ENCODE results near the gene RTTN.
A peak's percentile ranks its signal among the peaks of the same experiment; 100 is the strongest.
"Not testable (repeated sequence)": the region's sequence is repeated elsewhere in the genome, so short reads cannot be mapped to it uniquely, and the experiment has no call there.

Gene RTTN

GRCh38 chr18:70149616-70150301 lies 55.7 kb downstream of the RTTN start:
- DNase-seq (ENCODE audit: low read depth) = no peak

- DNase-seq (ENCODE audit: low read depth) = no peak
Observed at GRCh38 chr18:70149156-70149555, 56.3 kb downstream of the RTTN start.

- no peak for DNase-seq (ENCODE audit: low read depth)
Observed at GRCh38 chr18:70148039-70148938, 57.2 kb downstream of the RTTN start.

GRCh38 chr18:70146174-70146573 lies 59.3 kb downstream of the RTTN start:
- no peak for DNase-seq (ENCODE audit: low read depth)

- no peak for DNase-seq (ENCODE audit: low read depth)
Observed at GRCh38 chr18:70142001-70142400, 63.5 kb downstream of the RTTN start.

- DNase-seq (ENCODE audit: low read depth) = no peak
Observed at GRCh38 chr18:70139138-70139537, 66.3 kb downstream of the RTTN start.

GRCh38 chr18:70135604-70136003 lies 69.9 kb downstream of the RTTN start:
- no peak for DNase-seq (ENCODE audit: low read depth)

- peak; percentile 94 for DNase-seq (ENCODE audit: low read depth)
Observed at GRCh38 chr18:70132999-70133398, 72.5 kb downstream of the RTTN start.

GRCh38 chr18:70128271-70128670 lies 77.2 kb downstream of the RTTN start:
- DNase-seq (ENCODE audit: low read depth) = no peak

GRCh38 chr18:70127359-70127758 lies 78.1 kb downstream of the RTTN start:
- DNase-seq (ENCODE audit: low read depth) = no peak

GRCh38 chr18:70126832-70127231 lies 78.7 kb downstream of the RTTN start:
- no peak for DNase-seq (ENCODE audit: low read depth)

- DNase-seq (ENCODE audit: low read depth) = no peak
Observed at GRCh38 chr18:70124139-70124538, 81.3 kb downstream of the RTTN start.

- DNase-seq (ENCODE audit: low read depth) = no peak
Observed at GRCh38 chr18:70121842-70122241, 83.6 kb downstream of the RTTN start.

- DNase-seq (ENCODE audit: low read depth) = no peak
Observed at GRCh38 chr18:70116949-70117348, 88.5 kb downstream of the RTTN start.

GRCh38 chr18:70113511-70113910 lies 92.0 kb downstream of the RTTN start:
- no peak for DNase-seq (ENCODE audit: low read depth)

GRCh38 chr18:70110678-70111077 lies 94.8 kb downstream of the RTTN start:
- DNase-seq (ENCODE audit: low read depth) = no peak

- no peak for DNase-seq (ENCODE audit: low read depth)
Observed at GRCh38 chr18:70107091-70107490, 98.4 kb downstream of the RTTN start.

GRCh38 chr18:70102854-70103253 lies 102.6 kb downstream of the RTTN start:
- not testable (repeated sequence) for DNase-seq (ENCODE audit: low read depth)

GRCh38 chr18:70089858-70090257 lies 115.6 kb downstream of the RTTN start:
- no peak for DNase-seq (ENCODE audit: low read depth)

GRCh38 chr18:70086085-70086484 lies 119.4 kb downstream of the RTTN start:
- no peak for DNase-seq (ENCODE audit: low read depth)

GRCh38 chr18:70085641-70086040 lies 119.8 kb downstream of the RTTN start:
- no peak for DNase-seq (ENCODE audit: low read depth)

- DNase-seq (ENCODE audit: low read depth) = no peak
Observed at GRCh38 chr18:70082430-70082829, 123.1 kb downstream of the RTTN start.

GRCh38 chr18:70078106-70078505 lies 127.4 kb downstream of the RTTN start:
- DNase-seq (ENCODE audit: low read depth) = no peak

Measured in stromal cell of bone marrow (primary cell).